HL-60 (cell line): ENCODE data around the gene SIGLEC6.

Source experiments
- DNase-seq, 2 experiments: peaks; one replicate each; pipeline ENCODE4 v3.0.0-alpha.2; 2010 to 2020; ENCODE audit warnings: low read depth in 1 of 2, low spot score in 1 of 2
- H3K27ac ChIP-seq: fragments of 250-450 bp; sonication (Bioruptor Pico); replicated peaks from 2 replicates; pipeline ENCODE4 v1.5.1; 2020; ENCODE audit warnings: mild to moderate bottlenecking, moderate library complexity
- H3K27me3 ChIP-seq: fragments of 250-450 bp; sonication (Bioruptor Pico); 2 replicates; pipeline ENCODE4 v1.5.1; 2021; ENCODE audit warnings: mild to moderate bottlenecking, moderate library complexity; ENCODE audit not compliant: insufficient read depth, poor library complexity, severe bottlenecking
- H3K4me3 ChIP-seq: replicated peaks from 2 replicates; pipeline ENCODE4 v1.5.1; 2011; ENCODE audit warnings: mild to moderate bottlenecking, control low read depth, low read length; ENCODE audit not compliant: insufficient read depth
- CTCF ChIP-seq: IDR thresholded peaks from one replicate; pipeline ENCODE4 v1.5.1; 2011; ENCODE audit warnings: low read length, control low read depth, inconsistent platforms; ENCODE audit not compliant: insufficient read depth
- GABPA ChIP-seq: IDR thresholded peaks from 2 replicates; pipeline ENCODE4 v1.6.1; 2012; ENCODE audit warnings: low read depth
- POLR2AphosphoS5 ChIP-seq: IDR thresholded peaks from 2 replicates; pipeline ENCODE4 v1.6.1; 2012; ENCODE audit warnings: low read depth
- REST ChIP-seq: IDR thresholded peaks from 2 replicates; pipeline ENCODE4 v1.6.1; 2012; ENCODE audit warnings: low read depth; ENCODE audit not compliant: insufficient replicate concordance
- SPI1 ChIP-seq: IDR thresholded peaks from 2 replicates; pipeline ENCODE4 v1.6.1; 2012; ENCODE audit warnings: low read depth, mild to moderate bottlenecking, borderline replicate concordance
- long read RNA-seq: library from polyadenylated mRNA; unstranded; transcript quantifications from one replicate; pipeline ENCODE4 v2.0.0, GENCODE V29; 2020

Gene SIGLEC6
- long read RNA-seq, partial matches to known transcripts, result 0 of 4 reads
- long read RNA-seq, other reads (novel, unspliced or antisense), result 4 of 4 reads

DNA sequence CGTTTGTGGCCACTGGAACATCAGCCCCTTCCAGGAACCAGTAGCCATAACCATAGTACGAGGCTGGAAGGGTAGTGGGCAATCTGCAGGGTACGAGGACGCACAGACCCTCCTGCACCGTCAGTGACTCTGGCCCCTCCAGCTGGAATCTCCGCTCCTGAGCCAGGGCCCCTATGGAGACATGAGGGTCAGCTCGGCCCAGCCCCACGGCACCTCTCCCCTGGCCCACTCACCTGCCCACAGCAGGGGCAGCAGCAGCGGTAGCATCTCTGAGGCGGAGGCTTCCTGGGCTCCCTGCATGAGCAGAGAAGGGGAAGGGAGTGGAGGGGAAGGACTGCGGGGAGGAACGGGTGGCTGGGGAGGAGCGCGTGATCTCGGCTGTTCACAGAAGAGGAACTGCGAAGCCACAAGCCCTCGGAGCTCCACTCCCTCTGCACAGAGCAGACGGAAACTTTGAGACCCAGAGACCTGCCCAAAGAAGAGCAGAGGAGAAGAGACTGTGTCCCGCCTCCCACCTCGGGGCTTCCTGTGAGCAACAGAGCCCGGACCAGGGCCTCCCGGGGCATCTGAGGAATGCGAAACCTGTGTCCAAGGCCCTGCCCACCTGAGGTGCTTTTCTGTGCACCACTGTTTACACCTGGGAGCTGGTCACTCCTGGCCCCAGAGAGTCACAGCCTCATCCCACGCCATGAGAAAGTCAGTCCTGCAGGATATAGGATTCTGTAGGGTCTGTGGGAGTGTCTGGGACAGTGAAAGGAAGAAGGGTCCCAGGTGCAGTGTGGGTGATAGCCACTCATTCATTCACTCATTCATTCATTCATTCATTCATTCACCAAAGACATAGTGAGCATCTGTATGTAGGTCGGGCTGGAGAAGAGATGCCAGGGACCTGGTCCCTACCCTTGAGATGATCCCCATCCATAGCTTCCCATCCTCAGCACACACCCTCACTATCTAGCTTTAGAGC is at the start of gene SIGLEC6:
SIGLEC6 (minus strand) TSS at position 322 of the 967 bp plus-strand sequence; CDS start at position 300, 22 bp downstream.
- DNase-seq, result peak; percentile 76 to 97
- no peaks in the 10 kb centered on the region for H3K27me3 ChIP-seq
- H3K27ac ChIP-seq, result peak within 1 kb of the TSS; percentile 65
- peak within 1 kb of the TSS; percentile 17 for H3K4me3 ChIP-seq
- TF ChIP-seq GABPA, result no peak
- no peak for TF ChIP-seq REST
- peak; percentile 57; the same call in 1 of the 2 replicates for TF ChIP-seq POLR2AphosphoS5
- TF ChIP-seq SPI1, result peak; percentile 98
- TF ChIP-seq CTCF, result no peak

DNA sequence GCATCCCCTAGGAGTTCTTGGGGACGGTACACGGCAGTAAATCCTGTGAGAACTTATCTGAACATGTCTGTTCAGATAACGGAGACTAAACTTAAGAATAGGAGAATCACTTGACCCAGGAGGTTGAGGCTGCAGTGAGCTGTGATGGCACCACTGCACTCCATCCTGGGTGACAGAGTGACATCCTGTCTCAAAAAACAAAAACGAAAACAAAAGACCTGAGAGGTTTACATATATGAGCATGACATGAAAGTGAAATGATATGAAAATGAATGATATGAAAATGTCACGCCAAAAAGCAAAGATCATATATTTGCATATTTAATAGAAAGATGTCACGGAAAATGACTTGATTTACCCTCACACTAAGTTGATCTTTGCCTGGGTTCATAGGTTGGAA is 45.4 kb upstream of the SIGLEC6 start:
- no peaks in the 10 kb centered on the region for H3K27me3 ChIP-seq
- no peak for DNase-seq
- TF ChIP-seq REST (no peak), SPI1 (no peak), POLR2AphosphoS5 (no peak), CTCF (no peak), GABPA (no peak)

GRCh38 chr19:51573331-51573730 is 41.9 kb upstream of the SIGLEC6 start:
- no peak for DNase-seq
- no peak overlapping the region for H3K4me3 ChIP-seq
- TF ChIP-seq REST (no peak), GABPA (no peak), SPI1 (no peak), POLR2AphosphoS5 (no peak), CTCF (no peak)
- no peaks in the 10 kb centered on the region for H3K27me3 ChIP-seq
- H3K27ac ChIP-seq, result no peak overlapping the region

More for the DNA sequence above, 45.4 kb upstream of the SIGLEC6 start:
- Histone ChIP-seq H3K27ac (no peak overlapping the region), H3K4me3 (no peak overlapping the region)
